Common myeloid progenitor, CD34-positive (primary cell): ENCODE data around the gene BHLHA9.

ENCODE experiments used
- CTCF ChIA-PET: fragments of 350-600 bp; sonication (Branson Sonifier 250); formaldehyde crosslinking; loops from one replicate; lab custom pipeline; 2021; ENCODE audit warnings: antibody characterized with exemption; lab: Charles Lee
- POLR2A ChIA-PET: fragments of 350-600 bp; sonication (Branson Sonifier 250); formaldehyde crosslinking; loops from one replicate; lab custom pipeline; 2021; ENCODE audit warnings: antibody characterized with exemption; lab: Charles Lee
- DNase-seq, 3 donors: peaks; one replicate each; pipeline versions ENCODE4 v3.0.0 to v3.0.0-alpha.2; 2013
- H3K27ac ChIP-seq, 2 experiments: 1 replicate in 1 of 2; 2 replicates in 1 of 2; pipeline ENCODE4 v1.7.0; 2013; ENCODE audit warnings: inconsistent platforms in 2 of 2, low read length in 2 of 2, mild to moderate bottlenecking in 2 of 2, low read depth in 1 of 2, moderate library complexity in 1 of 2; ENCODE audit not compliant: severe bottlenecking in 2 of 2, insufficient read depth in 1 of 2, poor library complexity in 1 of 2
- H3K27me3 ChIP-seq, 5 experiments: replicated peaks in 2 of 5; 1 replicate in 3 of 5; 2 replicates in 2 of 5; pipeline versions ENCODE4 v1.6.1 to v1.7.0; 2013; ENCODE audit warnings: low read length in 4 of 5, mild to moderate bottlenecking in 2 of 5, moderate library complexity in 2 of 5, inconsistent platforms in 1 of 5; ENCODE audit not compliant: insufficient read depth in 5 of 5, control insufficient read depth in 4 of 5
- H3K36me3 ChIP-seq, 4 experiments: 1 replicate in 2 of 4; 2 replicates in 2 of 4; pipeline versions ENCODE4 v1.6.1 to v1.7.0; 2013; ENCODE audit warnings: low read length in 3 of 4, control low read depth in 1 of 4, mild to moderate bottlenecking in 1 of 4; ENCODE audit not compliant: control insufficient read depth in 4 of 4, insufficient read depth in 4 of 4
- H3K4me1 ChIP-seq, 4 experiments: 1 replicate in 3 of 4; 2 replicates in 1 of 4; pipeline versions ENCODE4 v1.6.1 to v1.7.1; 2013; ENCODE audit warnings: low read length in 3 of 4, mild to moderate bottlenecking in 3 of 4, control low read depth in 1 of 4, inconsistent platforms in 1 of 4, moderate library complexity in 1 of 4; ENCODE audit not compliant: control insufficient read depth in 4 of 4, insufficient read depth in 4 of 4; ENCODE audit errors: control extremely low read depth in 1 of 4
- H3K4me3 ChIP-seq, 7 experiments: 1 replicate in 4 of 7; 2 replicates in 3 of 7; pipeline versions ENCODE4 v1.5.1 to v1.7.0; 2013; ENCODE audit warnings: mild to moderate bottlenecking in 7 of 7, low read length in 6 of 7, moderate library complexity in 6 of 7, inconsistent platforms in 2 of 7, low read depth in 2 of 7, control low read depth in 1 of 7; ENCODE audit not compliant: insufficient read depth in 4 of 7, control insufficient read depth in 1 of 7; ENCODE audit errors: extremely low read depth in 1 of 7
- H3K9me3 ChIP-seq, 5 experiments: 1 replicate in 4 of 5; 2 replicates in 1 of 5; pipeline versions ENCODE4 v1.6.1 to v1.7.1; 2013; ENCODE audit warnings: low read length in 4 of 5, mild to moderate bottlenecking in 2 of 5, inconsistent platforms in 1 of 5, low read depth in 1 of 5, moderate library complexity in 1 of 5; ENCODE audit not compliant: control insufficient read depth in 4 of 5, insufficient read depth in 2 of 5; ENCODE audit errors: control extremely low read depth in 1 of 5
- WGBS: methylation state at CpG from one replicate; pipeline ENCODE4 v1.1.5; 2013; ENCODE audit not compliant: insufficient coverage; 5-methylcytosine and 5-hydroxymethylcytosine counted together

BHLHA9 gene

GRCh38 chr17:1264196-1264595 lies 6.0 kb upstream of the BHLHA9 start:
- CTCF ChIA-PET, result interaction anchor here (1.0 kb wide), 1 partner anchor 8 kb away, joined by 3 read pairs; no protein-coding TSS in a partner anchor
- H3K9me3 ChIP-seq, result no peaks in the 10 kb centered on the region
- no peak for DNase-seq
- peaks cover 2 to 30% (median 14%) of the 10 kb centered on the region in 5 experiments for H3K27me3 ChIP-seq
- WGBS, result 94% methylated on average over 6 of the region's 9 CpGs
- H3K4me1 ChIP-seq, result peaks cover 0 to 20% (median 13%) of the 10 kb centered on the region in 4 experiments
- no peaks in the 10 kb centered on the region for H3K36me3 ChIP-seq
- no peak overlapping the region for H3K27ac ChIP-seq
- H3K4me3 ChIP-seq, result no peak overlapping the region
- POLR2A ChIA-PET, result no interaction called here

- WGBS, result 4% methylated on average over 17 of the region's 17 CpGs
- ChIA-PET POLR2A (interaction anchor here (1.0 kb wide), 1 partner anchor 14 kb away, joined by 3 read pairs; no protein-coding TSS in a partner anchor), CTCF (interaction anchor here (0.7 to 2.6 kb wide), 4 partner anchors 8 to 64 kb away, joined by 3 to 8 read pairs (median 6); no protein-coding TSS in a partner anchor)
- peak; percentile 64 to 80 (median 70) for DNase-seq
- no peaks in the 10 kb centered on the region for H3K36me3 ChIP-seq
- H3K4me1 ChIP-seq, result peaks cover 0 to 19% (median 6%) of the 10 kb centered on the region in 4 experiments
- no peaks in the 10 kb centered on the region for H3K9me3 ChIP-seq
- H3K27me3 ChIP-seq, result peaks cover 0 to 46% (median 16%) of the 10 kb centered on the region in 5 experiments
- peak overlapping the region in 6 of 7 experiments; percentile 41 to 80 (median 72) for H3K4me3 ChIP-seq
- H3K27ac ChIP-seq, result no peak overlapping the region
Measured at GRCh38 chr17:1267471-1267943, 2.7 kb upstream of the BHLHA9 start.

- peak overlapping the region in 1 of 7 experiments; percentile 11 for H3K4me3 ChIP-seq
- H3K4me1 ChIP-seq, result peaks cover 0 to 19% (median 6%) of the 10 kb centered on the region in 4 experiments
- no peaks in the 10 kb centered on the region for H3K36me3 ChIP-seq
- WGBS, result 7% methylated on average over 38 of the region's 42 CpGs
- DNase-seq, result no peak
- no peaks in the 10 kb centered on the region for H3K9me3 ChIP-seq
- no peak overlapping the region for H3K27ac ChIP-seq
- ChIA-PET POLR2A (no interaction called here), CTCF (no interaction called here)
- peaks cover 0 to 62% (median 22%) of the 10 kb centered on the region in 5 experiments for H3K27me3 ChIP-seq
Measured at GRCh38 chr17:1271030-1271423, 783 bp downstream of the BHLHA9 start.

GRCh38 chr17:1271441-1271840 lies 1.2 kb downstream of the BHLHA9 start:
- Histone ChIP-seq H3K4me1 (peaks cover 0 to 19% (median 6%) of the 10 kb centered on the region in 4 experiments), H3K36me3 (no peaks in the 10 kb centered on the region), H3K9me3 (no peaks in the 10 kb centered on the region), H3K27me3 (peaks cover 0 to 62% (median 22%) of the 10 kb centered on the region in 5 experiments), H3K27ac (no peak overlapping the region), H3K4me3 (no peak overlapping the region)
- ChIA-PET CTCF (interaction anchor here (1.1 kb wide), 1 partner anchor 7 kb away, joined by 3 read pairs; no protein-coding TSS in a partner anchor), POLR2A (no interaction called here)
- DNase-seq, result no peak
- WGBS, result 63% methylated on average over 15 of the region's 18 CpGs

GRCh38 chr17:1272701-1273100 lies 2.5 kb downstream of the BHLHA9 start:
- peaks cover 0 to 15% (median 4%) of the 10 kb centered on the region in 4 experiments for H3K4me1 ChIP-seq
- ChIA-PET POLR2A (no interaction called here), CTCF (interaction anchor here (1.0 to 1.5 kb wide), 4 partner anchors 9 to 59 kb away, joined by 3 to 6 read pairs (median 4); no protein-coding TSS in a partner anchor)
- H3K4me3 ChIP-seq, result no peak overlapping the region
- H3K27me3 ChIP-seq, result peaks cover 0 to 54% (median 20%) of the 10 kb centered on the region in 5 experiments
- no peak overlapping the region for H3K27ac ChIP-seq
- H3K9me3 ChIP-seq, result no peaks in the 10 kb centered on the region
- H3K36me3 ChIP-seq, result no peaks in the 10 kb centered on the region
- DNase-seq, result no peak
- WGBS, result 86% methylated on average over 6 of the region's 12 CpGs

- CTCF ChIA-PET, result interaction anchor here (1.0 kb wide), 1 partner anchor 41 kb away, joined by 4 read pairs; no protein-coding TSS in a partner anchor
- POLR2A ChIA-PET, result no interaction called here
- 79% methylated on average over 9 of the region's 13 CpGs for WGBS
Measured at GRCh38 chr17:1273492-1274244, 3.4 kb downstream of the BHLHA9 start.

GRCh38 chr17:1274245-1274608 lies 4.0 kb downstream of the BHLHA9 start:
- CTCF ChIA-PET, result no interaction called here
- H3K27me3 ChIP-seq, result peaks cover 0 to 49% (median 22%) of the 10 kb centered on the region in 5 experiments
- 83% methylated on average over 3 of the region's 6 CpGs for WGBS

More at GRCh38 chr17:1273492-1274244, 3.4 kb downstream of the BHLHA9 start:
- Histone ChIP-seq H3K27ac (no peak overlapping the region), H3K9me3 (no peaks in the 10 kb centered on the region), H3K27me3 (peaks cover 0 to 54% (median 20%) of the 10 kb centered on the region in 5 experiments), H3K36me3 (no peaks in the 10 kb centered on the region), H3K4me1 (peaks cover 0 to 10% (median under 1%) of the 10 kb centered on the region in 4 experiments), H3K4me3 (no peak overlapping the region)
- DNase-seq, result peak in 2 of 3 donors; percentile 74 to 85

More at GRCh38 chr17:1274245-1274608, 4.0 kb downstream of the BHLHA9 start:
- peaks cover 0 to 8% (median under 1%) of the 10 kb centered on the region in 4 experiments for H3K4me1 ChIP-seq
- POLR2A ChIA-PET, result no interaction called here
- H3K36me3 ChIP-seq, result no peaks in the 10 kb centered on the region
- H3K4me3 ChIP-seq, result no peak overlapping the region
- no peaks in the 10 kb centered on the region for H3K9me3 ChIP-seq
- no peak overlapping the region for H3K27ac ChIP-seq
- no peak for DNase-seq
